GM23338 (cell line): ENCODE data around the gene RBM3. TPM values are rescaled to one million over a fixed set of nuclear protein-coding genes. Genes with fewer than 3 reads are reported as not detected.

Experiments
- ATAC-seq: fragments of 200-7000 bp; cut with Tn5 transposase; 3 replicates; pipeline ENCODE4 v1.9.1; 2020
- DNase-seq: peaks from one replicate; pipeline ENCODE4 v3.0.0-alpha.2; 2015; ENCODE audit warnings: low spot score
- H2AFZ ChIP-seq: fragments of 200-600 bp; sonication (generic); 2 replicates; pipeline ENCODE4 v1.8.0; 2016; ENCODE audit warnings: antibody characterized with exemption, mild to moderate bottlenecking, moderate library complexity
- H3F3A ChIP-seq: fragments of 200-600 bp; sonication (generic); replicated peaks from 2 replicates; pipeline ENCODE4 v1.8.0; 2017; ENCODE audit warnings: antibody characterized with exemption, mixed run types, low read depth
- H3K27ac ChIP-seq: fragments of 200-600 bp; sonication (generic); 2 replicates; pipeline ENCODE4 v1.6.1; 2016; ENCODE audit warnings: low read depth
- H3K27me3 ChIP-seq: fragments of 200-600 bp; sonication (generic); 2 replicates; pipeline ENCODE4 v1.8.0; 2016; ENCODE audit warnings: mild to moderate bottlenecking, mixed run types, moderate library complexity; ENCODE audit not compliant: insufficient read depth
- H3K36me3 ChIP-seq: fragments of 200-600 bp; sonication (generic); 2 replicates; pipeline ENCODE4 v1.8.0; 2016; ENCODE audit warnings: mild to moderate bottlenecking; ENCODE audit not compliant: insufficient read depth
- H3K4me1 ChIP-seq: fragments of 200-600 bp; sonication (generic); 2 replicates; pipeline ENCODE4 v1.8.0; 2016; ENCODE audit warnings: mild to moderate bottlenecking, moderate library complexity; ENCODE audit not compliant: insufficient read depth
- H3K4me2 ChIP-seq: fragments of 200-600 bp; sonication (generic); 2 replicates; pipeline ENCODE4 v1.7.1; 2017; ENCODE audit warnings: mixed run types
- H3K4me3 ChIP-seq: fragments of 200-600 bp; sonication (generic); 2 replicates; pipeline ENCODE4 v1.6.1; 2016; ENCODE audit warnings: mixed run types
- H3K79me2 ChIP-seq: fragments of 200-600 bp; sonication (generic); replicated peaks from 2 replicates; pipeline ENCODE4 v1.8.0; 2017; ENCODE audit warnings: mild to moderate bottlenecking; ENCODE audit not compliant: insufficient read depth
- H3K9me2 ChIP-seq: fragments of 200-600 bp; sonication (generic); 2 replicates; pipeline ENCODE4 v1.8.0; 2017; ENCODE audit not compliant: insufficient read depth
- H4K20me1 ChIP-seq: fragments of 200-600 bp; sonication (generic); replicated peaks from 2 replicates; pipeline ENCODE4 v1.8.0; 2017; ENCODE audit warnings: mild to moderate bottlenecking; ENCODE audit not compliant: insufficient read depth
- H3K27ac Mint-ChIP-seq: 2 replicates; pipeline ENCODE4 v1.8.0; 2020; ENCODE audit warnings: inconsistent platforms, mild to moderate bottlenecking, moderate library complexity, mixed read lengths
- H3K27me3 Mint-ChIP-seq: 3 replicates; pipeline ENCODE4 v1.8.0; 2022; ENCODE audit warnings: low read depth, mild to moderate bottlenecking, moderate library complexity, mixed read lengths, inconsistent platforms; ENCODE audit not compliant: insufficient read depth, poor library complexity
- H3K36me3 Mint-ChIP-seq: 3 replicates; pipeline ENCODE4 v1.8.0; 2021; ENCODE audit warnings: low read depth, mild to moderate bottlenecking, inconsistent platforms, moderate library complexity, mixed read lengths
- H3K4me1 Mint-ChIP-seq: 3 replicates; pipeline ENCODE4 v1.8.0; 2020; ENCODE audit warnings: mild to moderate bottlenecking, inconsistent platforms, mixed read lengths
- H3K4me3 Mint-ChIP-seq: 3 replicates; pipeline ENCODE4 v1.8.0; 2021; ENCODE audit warnings: moderate library complexity, mild to moderate bottlenecking, inconsistent platforms, mixed read lengths
- H3K9me3 Mint-ChIP-seq: 3 replicates; pipeline ENCODE4 v1.8.0; 2020; ENCODE audit warnings: moderate library complexity, mild to moderate bottlenecking, inconsistent platforms, mixed read lengths
- CTCF ChIP-seq, 2 experiments: fragments of 200-600 bp in 1 of 2; sonication (generic) in 1 of 2; conservative IDR thresholded peaks; 2 replicates each; pipeline versions ENCODE4 v1.5.1 to v1.6.1; 2016 to 2017; ENCODE audit warnings: antibody characterized with exemption in 2 of 2, low read depth in 2 of 2, mild to moderate bottlenecking in 2 of 2, moderate library complexity in 1 of 2
- ETS1 ChIP-seq: IDR thresholded peaks from 2 replicates; pipeline ENCODE4 v1.6.1; 2016; ENCODE audit warnings: antibody characterized with exemption
- EZH2 ChIP-seq: fragments of 200-600 bp; sonication (generic); IDR thresholded peaks from one replicate; pipeline ENCODE4 v1.8.0; 2017; ENCODE audit warnings: antibody characterized with exemption, mild to moderate bottlenecking, low read depth; ENCODE audit not compliant: unreplicated experiment
- EZH2phosphoT487 ChIP-seq: fragments of 200-600 bp; sonication (generic); IDR thresholded peaks from one replicate; pipeline ENCODE4 v1.8.1; 2018; ENCODE audit warnings: antibody characterized with exemption; ENCODE audit not compliant: unreplicated experiment
- NANOG ChIP-seq: IDR thresholded peaks from 2 replicates; pipeline ENCODE4 v1.6.1; 2016; ENCODE audit warnings: antibody characterized with exemption, borderline replicate concordance
- POLR2AphosphoS5 ChIP-seq: IDR thresholded peaks from 2 replicates; pipeline ENCODE4 v1.6.1; 2016; ENCODE audit warnings: antibody characterized with exemption, low read depth
- REST ChIP-seq: IDR thresholded peaks from one replicate; pipeline ENCODE4 v1.6.1; 2018; ENCODE audit warnings: antibody characterized with exemption; ENCODE audit not compliant: unreplicated experiment
- ZNF331 ChIP-seq: fragments of 250-450 bp; sonication (Bioruptor Pico); IDR thresholded peaks from 2 replicates; pipeline ENCODE4 v1.5.0; 2020; ENCODE audit warnings: low read depth, mild to moderate bottlenecking, moderate library complexity
- polyA plus RNA-seq: library from polyadenylated mRNA; unstranded; fragments of >200 nt; fragmentation: Nextera tagmentation; extraction: Ambion mirVana; gene quantifications from 2 replicates; pipeline ENCODE4 v1.2.1, GENCODE V29; 2016
- total RNA-seq: library from RNA; depleted of rRNA; stranded (reverse); fragments of >200 nt; shearing (Covaris generic); gene quantifications from 2 replicates; pipeline ENCODE4 v1.2.3, GENCODE V29; 2014

RBM3 gene
- total and polyA plus RNA-seq, 2 experiments from 2014 or later, result 77.5 to 103 TPM

GRCh38 chrX:48538641-48539344 lies 35.5 kb upstream of the RBM3 start:
- peaks cover 1% of the 10 kb centered on the region; the same call in 1 of the 3 replicates for H3K36me3 Mint-ChIP-seq

More at GRCh38 chrX:48538641-48539344, 35.5 kb upstream of the RBM3 start:
- Histone ChIP-seq H3K4me2 (no peak overlapping the region), H3K9me2 (no peaks in the 10 kb centered on the region), H3K4me1 (no peaks in the 10 kb centered on the region; the same call in 1 of the 2 replicates), H2AFZ (no peak overlapping the region), H3K79me2 (no peaks in the 10 kb centered on the region), H3K36me3 (no peaks in the 10 kb centered on the region), H3K27ac (no peak overlapping the region), H3F3A (no peaks in the 10 kb centered on the region), H3K4me3 (no peak overlapping the region), H3K27me3 (no peaks in the 10 kb centered on the region), H4K20me1 (no peaks in the 10 kb centered on the region)
- H3K27ac Mint-ChIP-seq, result no peak overlapping the region
- no peaks in the 10 kb centered on the region for H3K9me3 Mint-ChIP-seq
- no peak for TF ChIP-seq ZNF331 (CRISPR knock-in tag)
- TF ChIP-seq REST, result no peak
- TF ChIP-seq ETS1, result no peak
- no peak for TF ChIP-seq POLR2AphosphoS5
- TF ChIP-seq EZH2phosphoT487, result no peak
- TF ChIP-seq NANOG, result no peak
- TF ChIP-seq EZH2, result no peak
- TF ChIP-seq CTCF (conservative IDR thresholded peaks at IDR 0.05; ENCODE audit: low read depth in 2 of 2), result no peak
- no peak for DNase-seq
- no peaks in the 10 kb centered on the region for H3K27me3 Mint-ChIP-seq
- H3K4me1 Mint-ChIP-seq, result peaks cover 6% of the 10 kb centered on the region
- no peak for ATAC-seq
- H3K4me3 Mint-ChIP-seq, result peak overlapping the region; percentile 90
